Activated CD4-positive, alpha-beta T cell treated with anti-CD3 and anti-CD28 coated beads, Interleukin-2, amount 50 U/mL, for 48 hours (primary cell): ENCODE results near the gene LONP2.
"Not testable (repeated sequence)": the region's sequence is repeated elsewhere in the genome, so short reads cannot be mapped to it uniquely, and the experiment has no call there.

Experiments used
- DNase-seq, 2 experiments: peaks; one replicate each; pipeline ENCODE4 v3.0.0-alpha.2; 2020

The LONP2 gene

GRCh38 chr16:48372744-48373143, 128.6 kb downstream of the LONP2 start:
- no peak for DNase-seq

- DNase-seq: no peak
Observed at GRCh38 chr16:48373258-48374029, 129.3 kb downstream of the LONP2 start.

GRCh38 chr16:48374255-48374654, 130.2 kb downstream of the LONP2 start:
- no peak for DNase-seq

GRCh38 chr16:48377301-48377700, 133.2 kb downstream of the LONP2 start:
- DNase-seq: not testable (repeated sequence)

GRCh38 chr16:48378276-48378675, 134.2 kb downstream of the LONP2 start:
- DNase-seq: no peak

GRCh38 chr16:48378836-48379235, 134.7 kb downstream of the LONP2 start:
- DNase-seq: no peak

GRCh38 chr16:48381201-48381600, 137.1 kb downstream of the LONP2 start:
- DNase-seq: no peak

GRCh38 chr16:48382131-48382530, 138.0 kb downstream of the LONP2 start:
- DNase-seq: no peak

GRCh38 chr16:48383009-48383876, 139.1 kb downstream of the LONP2 start:
- DNase-seq: no peak

- peak in 1 of 2 experiments; percentile 8 for DNase-seq
Observed at GRCh38 chr16:48383877-48384519, 139.9 kb downstream of the LONP2 start.

- peak; percentile 24 to 43 for DNase-seq
Observed at GRCh38 chr16:48384520-48385252, 140.6 kb downstream of the LONP2 start.

GRCh38 chr16:48385253-48386150, 141.4 kb downstream of the LONP2 start, which contains the start of gene SIAH1:
SIAH1 (minus strand) TSS chr16:48385413; CDS start chr16:48362428, 22,985 bp downstream.
- DNase-seq: peak; percentile 82 to 85

GRCh38 chr16:48386559-48387312, 142.6 kb downstream of the LONP2 start:
- no peak for DNase-seq

- DNase-seq: no peak
Observed at GRCh38 chr16:48392407-48392806, 148.3 kb downstream of the LONP2 start.

GRCh38 chr16:48393485-48394354, 149.6 kb downstream of the LONP2 start:
- peak in 1 of 2 experiments; percentile 21 for DNase-seq

GRCh38 chr16:48394355-48394703, 150.2 kb downstream of the LONP2 start:
- no peak for DNase-seq

- DNase-seq: no peak
Observed at GRCh38 chr16:48395375-48395774, 151.3 kb downstream of the LONP2 start.

GRCh38 chr16:48402547-48402946, 158.4 kb downstream of the LONP2 start:
- DNase-seq: not testable (repeated sequence)

- no peak for DNase-seq
Observed at GRCh38 chr16:48405153-48405552, 161.1 kb downstream of the LONP2 start.

- DNase-seq: no peak
Observed at GRCh38 chr16:48405907-48406306, 161.8 kb downstream of the LONP2 start.
